ENCODE measurements around the gene AKAP7.

GRCh38 chr6:131129689-131130553 lies 5.3 kb upstream of the AKAP7 start:
- no peak for TF ChIP-seq CTCF (IDR thresholded peaks at IDR 0.05; ENCODE audit: extremely low read depth in 1 of 2, insufficient read depth in 1 of 2, low read depth in 1 of 2, low read length in 2 of 2)
- no peak for TF ChIP-seq POLR2A (IDR thresholded peaks at IDR 0.05; ENCODE audit: low read depth, low read length)
- no peak for TF ChIP-seq POLR2AphosphoS5 (IDR thresholded peaks at IDR 0.05; ENCODE audit: insufficient read depth, low read depth, low read length)
